K562 (cell line): ENCODE results near the gene PLK5.

Experiments
- FOXA1 ChIP-seq: fragments of 450-650 bp; IDR thresholded peaks from 2 replicates; pipeline ENCODE4 v1.6.1; 2016; ENCODE audit warnings: mild to moderate bottlenecking, borderline replicate concordance
- MEF2D ChIP-seq: conservative IDR thresholded peaks from 2 replicates; pipeline ENCODE4 v1.6.1; 2016; ENCODE audit warnings: low read depth, missing genetic modification characterization, missing compliant biosample characterization
- PTBP1 ChIP-seq: fragments of 200-400 bp; formaldehyde crosslinking; IDR thresholded peaks from 2 replicates; pipeline ENCODE4 v1.6.1; 2017; ENCODE audit warnings: low read depth, low read length
- RNF2 ChIP-seq: sonication (generic); IDR thresholded peaks from 2 replicates; pipeline ENCODE4 v1.6.1; 2016
- SP2 ChIP-seq: IDR thresholded peaks from 2 replicates; pipeline ENCODE4 v1.6.1; 2011; ENCODE audit warnings: mild to moderate bottlenecking, low read depth, low read length, moderate library complexity; ENCODE audit not compliant: poor library complexity, severe bottlenecking; ENCODE audit errors: extremely low read depth
- ZNF707 ChIP-seq: fragments of 250-450 bp; sonication (Bioruptor Pico); conservative IDR thresholded peaks from 2 replicates; pipeline ENCODE4 v1.8.0; 2022; ENCODE audit warnings: inconsistent platforms, mild to moderate bottlenecking, moderate library complexity
- TF ChIP-seq, protein P1 (sequence below), 3 experiments: IDR thresholded peaks in 2 of 3; conservative IDR thresholded peaks in 1 of 3; 2 replicates each; pipeline ENCODE4 v1.5.1; 2011 to 2012; ENCODE audit warnings: low read length in 3 of 3, mild to moderate bottlenecking in 3 of 3, control low read depth in 2 of 3, improper control_type of control experiment in 1 of 3, inconsistent platforms in 1 of 3, low read depth in 1 of 3, mixed read lengths in 1 of 3, moderate library complexity in 1 of 3; ENCODE audit not compliant: insufficient read depth in 2 of 3
- TF ChIP-seq, protein P2 (sequence below): fragments of 450-650 bp; conservative IDR thresholded peaks from 2 replicates; pipeline ENCODE4 v1.6.1; 2016; ENCODE audit warnings: missing genetic modification characterization, low read depth, mild to moderate bottlenecking, missing compliant biosample characterization, moderate library complexity

DNA sequence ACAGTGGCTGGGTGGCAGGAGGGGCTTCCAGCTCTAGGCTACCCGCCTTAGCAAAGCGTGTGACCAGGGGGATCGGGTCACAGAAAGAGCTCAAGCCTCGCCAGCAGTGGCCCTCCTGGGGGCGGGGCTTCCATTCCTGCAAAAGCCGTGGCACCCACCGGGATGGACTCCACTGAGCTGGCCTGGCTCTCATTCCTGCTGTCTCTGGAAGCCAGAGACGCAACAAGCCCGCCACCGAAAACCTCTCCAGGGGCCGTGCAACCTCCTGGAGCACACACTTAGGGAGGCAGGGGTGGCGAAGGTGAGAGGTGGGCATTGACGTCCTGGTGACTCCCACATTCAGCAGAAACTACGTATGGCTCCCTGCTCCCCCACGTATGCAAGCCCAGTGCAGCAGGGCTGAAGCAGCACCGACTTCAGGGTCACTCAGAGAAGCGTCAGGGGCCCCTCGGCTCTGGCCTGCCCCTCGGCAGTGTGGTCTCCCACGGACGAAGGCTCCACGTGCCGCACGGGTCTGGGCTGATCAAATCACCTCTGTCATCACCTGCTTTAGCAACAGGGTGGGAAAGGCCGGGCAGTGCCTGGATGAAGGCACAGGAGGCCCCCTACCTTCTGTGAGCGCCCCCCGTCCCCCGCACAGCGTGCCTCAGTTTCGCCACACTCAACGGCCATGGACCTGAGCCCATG is 48.0 kb upstream of the PLK5 start:
- TF ChIP-seq ZNF707 (CRISPR knock-in tag) (no peak), RNF2 (no peak), FOXA1 (no peak), PTBP1 (no peak), SP2 (no peak), MEF2D (tag) (no peak)
- TF ChIP-seq, protein P1, sequence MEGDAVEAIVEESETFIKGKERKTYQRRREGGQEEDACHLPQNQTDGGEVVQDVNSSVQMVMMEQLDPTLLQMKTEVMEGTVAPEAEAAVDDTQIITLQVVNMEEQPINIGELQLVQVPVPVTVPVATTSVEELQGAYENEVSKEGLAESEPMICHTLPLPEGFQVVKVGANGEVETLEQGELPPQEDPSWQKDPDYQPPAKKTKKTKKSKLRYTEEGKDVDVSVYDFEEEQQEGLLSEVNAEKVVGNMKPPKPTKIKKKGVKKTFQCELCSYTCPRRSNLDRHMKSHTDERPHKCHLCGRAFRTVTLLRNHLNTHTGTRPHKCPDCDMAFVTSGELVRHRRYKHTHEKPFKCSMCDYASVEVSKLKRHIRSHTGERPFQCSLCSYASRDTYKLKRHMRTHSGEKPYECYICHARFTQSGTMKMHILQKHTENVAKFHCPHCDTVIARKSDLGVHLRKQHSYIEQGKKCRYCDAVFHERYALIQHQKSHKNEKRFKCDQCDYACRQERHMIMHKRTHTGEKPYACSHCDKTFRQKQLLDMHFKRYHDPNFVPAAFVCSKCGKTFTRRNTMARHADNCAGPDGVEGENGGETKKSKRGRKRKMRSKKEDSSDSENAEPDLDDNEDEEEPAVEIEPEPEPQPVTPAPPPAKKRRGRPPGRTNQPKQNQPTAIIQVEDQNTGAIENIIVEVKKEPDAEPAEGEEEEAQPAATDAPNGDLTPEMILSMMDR (IDR thresholded peaks at IDR 0.05 in 2 of 3, conservative IDR thresholded peaks at IDR 0.05 in 1 of 3; ENCODE audit: insufficient read depth in 2 of 3, low read depth in 1 of 3, low read length in 3 of 3), result no peak
- TF ChIP-seq, protein P2, sequence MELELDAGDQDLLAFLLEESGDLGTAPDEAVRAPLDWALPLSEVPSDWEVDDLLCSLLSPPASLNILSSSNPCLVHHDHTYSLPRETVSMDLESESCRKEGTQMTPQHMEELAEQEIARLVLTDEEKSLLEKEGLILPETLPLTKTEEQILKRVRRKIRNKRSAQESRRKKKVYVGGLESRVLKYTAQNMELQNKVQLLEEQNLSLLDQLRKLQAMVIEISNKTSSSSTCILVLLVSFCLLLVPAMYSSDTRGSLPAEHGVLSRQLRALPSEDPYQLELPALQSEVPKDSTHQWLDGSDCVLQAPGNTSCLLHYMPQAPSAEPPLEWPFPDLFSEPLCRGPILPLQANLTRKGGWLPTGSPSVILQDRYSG (tag), result no peak
